Measurements from ENCODE around the gene EIF2B2.

- TF ChIP-seq TRIM28 (IDR thresholded peaks at IDR 0.05) (no peak), THRA (IDR thresholded peaks at IDR 0.05) (no peak)
Measured at GRCh38 chr14:75050852-75051555, 48.3 kb downstream of the EIF2B2 start, which contains the start of gene MLH3.
